HCT116 (cell line): Measurements from ENCODE around the gene SLC9A9. TPM values are rescaled to one million over a fixed set of nuclear protein-coding genes. Genes with fewer than 3 reads are reported as not detected.

ENCODE experiments used
- ATAC-seq: fragments of 200-7000 bp; cut with Tn5 transposase; 2 replicates; pipeline ENCODE4 v1.9.1; 2020; ENCODE audit warnings: mild to moderate bottlenecking, moderate library complexity
- BruUV-seq: library from RNA; stranded (reverse); fragments of 400-500 nt; replicated peaks from 2 replicates; lab custom pipeline; 2021; lab: Mats Ljungman, UMichigan
- CTCF ChIA-PET: fragments of 300-600 bp; sonication (Branson Sonifier 250); formaldehyde crosslinking; loops from one replicate; lab custom pipeline; 2021; ENCODE audit warnings: antibody characterized with exemption; lab: Charles Lee
- POLR2A ChIA-PET: fragments of 300-600, 350-600 bp; sonication (Branson Sonifier 250); formaldehyde crosslinking; loops from one replicate; lab custom pipeline; 2021; ENCODE audit warnings: antibody characterized with exemption; lab: Charles Lee
- RAD21 ChIA-PET, 2 experiments: fragments of 300-600 bp; sonication (Branson Sonifier 250); formaldehyde crosslinking; loops; one replicate each; lab custom pipeline; 2023; ENCODE audit warnings: low total read pairs in 2 of 2; ENCODE audit not compliant: uncharacterized antibody in 2 of 2, unreplicated experiment in 2 of 2, low non-redundant PET in 1 of 2; lab: Charles Lee
- DNase-seq: peaks from one replicate; pipeline ENCODE4 v3.0.0-alpha.2; 2010; ENCODE audit warnings: low read depth, low spot score
- H2AFZ ChIP-seq: fragments of 200-600 bp; shearing (Covaris generic), sonication (generic); 2 replicates; pipeline ENCODE4 v1.6.1; 2017; ENCODE audit warnings: low read depth, mixed run types, mixed read lengths, antibody characterized with exemption, low read length; ENCODE audit not compliant: poor library complexity, severe bottlenecking
- H3K27ac ChIP-seq: 2 replicates; pipeline ENCODE4 v1.5.1; 2012; ENCODE audit warnings: low read depth, low read length
- H3K27me3 ChIP-seq: fragments of 200-600 bp; sonication (generic); 2 replicates; pipeline ENCODE4 v1.6.1; 2016; ENCODE audit warnings: mixed run types, low read length, mixed read lengths; ENCODE audit not compliant: insufficient read depth
- H3K36me3 ChIP-seq, 2 experiments: fragments of 200-500 bp in 1 of 2; fragments of 200-600 bp in 1 of 2; sonication (Bioruptor generic) in 1 of 2; sonication (generic) in 1 of 2; 2 replicates each; pipeline versions ENCODE4 v1.5.1 to v1.6.1; 2014 to 2016; ENCODE audit warnings: low read length in 2 of 2, inconsistent platforms in 1 of 2, mixed read lengths in 1 of 2, mixed run types in 1 of 2; ENCODE audit not compliant: insufficient read depth in 2 of 2, control insufficient read depth in 1 of 2
- H3K4me1 ChIP-seq, 2 experiments: fragments of 200-600 bp in 1 of 2; sonication (generic) in 1 of 2; 2 replicates each; pipeline versions ENCODE4 v1.5.1 to v1.6.1; 2012 to 2017; ENCODE audit warnings: low read length in 2 of 2, inconsistent platforms in 1 of 2, mild to moderate bottlenecking in 1 of 2, mixed read lengths in 1 of 2, mixed run types in 1 of 2, moderate library complexity in 1 of 2; ENCODE audit not compliant: insufficient read depth in 2 of 2, control insufficient read depth in 1 of 2
- H3K4me2 ChIP-seq: fragments of 200-600 bp; sonication (generic); 2 replicates; pipeline ENCODE4 v1.6.1; 2017; ENCODE audit warnings: mixed run types, low read length, mixed read lengths
- H3K4me3 ChIP-seq, 2 experiments: fragments of 200-600 bp in 1 of 2; sonication (generic) in 1 of 2; replicated peaks in 1 of 2; 2 replicates each; pipeline ENCODE4 v1.5.1; 2011 to 2016; ENCODE audit warnings: low read length in 2 of 2, control low read depth in 1 of 2, low read depth in 1 of 2, mild to moderate bottlenecking in 1 of 2, mixed read lengths in 1 of 2, mixed run types in 1 of 2
- H3K79me2 ChIP-seq: fragments of 200-600 bp; sonication (generic); 2 replicates; pipeline ENCODE4 v1.6.1; 2017; ENCODE audit warnings: mild to moderate bottlenecking, mixed run types, low read length, moderate library complexity, mixed read lengths; ENCODE audit not compliant: insufficient read depth
- H3K9ac ChIP-seq: fragments of 200-600 bp; sonication (generic); 2 replicates; pipeline ENCODE4 v1.6.1; 2016; ENCODE audit warnings: low read length, mixed read lengths
- H3K9me2 ChIP-seq: fragments of 200-600 bp; sonication (generic), shearing (Covaris generic); 2 replicates; pipeline ENCODE4 v1.6.1; 2017; ENCODE audit warnings: mixed run types, mild to moderate bottlenecking, moderate library complexity; ENCODE audit not compliant: insufficient read depth
- H3K9me3 ChIP-seq, 2 experiments: fragments of 200-500 bp in 1 of 2; fragments of 200-600 bp in 1 of 2; sonication (Bioruptor generic) in 1 of 2; sonication (generic) in 1 of 2; 2 replicates each; pipeline ENCODE4 v1.6.1; 2014 to 2017; ENCODE audit warnings: low read length in 2 of 2, mixed read lengths in 2 of 2, inconsistent platforms in 1 of 2, low read depth in 1 of 2, mild to moderate bottlenecking in 1 of 2, mixed run types in 1 of 2, moderate library complexity in 1 of 2; ENCODE audit not compliant: control insufficient read depth in 1 of 2, insufficient read depth in 1 of 2
- H4K20me1 ChIP-seq: fragments of 200-600 bp; sonication (generic), shearing (Covaris generic); 2 replicates; pipeline ENCODE4 v1.6.1; 2017; ENCODE audit warnings: mixed run types, mild to moderate bottlenecking, moderate library complexity; ENCODE audit not compliant: insufficient read depth
- ATF3 ChIP-seq: IDR thresholded peaks from 2 replicates; pipeline ENCODE4 v1.6.1; 2012
- CBX3 ChIP-seq: IDR thresholded peaks from 2 replicates; pipeline ENCODE4 v1.6.1; 2012; ENCODE audit warnings: low read depth
- CEBPB ChIP-seq: IDR thresholded peaks from 2 replicates; pipeline ENCODE4 v1.6.1; 2012; ENCODE audit warnings: low read depth
- ELF1 ChIP-seq: IDR thresholded peaks from 2 replicates; pipeline ENCODE4 v1.6.1; 2012; ENCODE audit warnings: low read depth, borderline replicate concordance
- JUND ChIP-seq: IDR thresholded peaks from 2 replicates; pipeline ENCODE4 v1.6.1; 2012
- POLR2A ChIP-seq: IDR thresholded peaks from 2 replicates; pipeline ENCODE4 v1.7.0; 2011; ENCODE audit warnings: borderline replicate concordance; ENCODE audit not compliant: insufficient read depth, insufficient read length; ENCODE audit errors: extremely low read depth
- RAD21 ChIP-seq: IDR thresholded peaks from 2 replicates; pipeline ENCODE4 v1.6.1; 2012; ENCODE audit warnings: low read depth, mild to moderate bottlenecking
- SIN3A ChIP-seq: IDR thresholded peaks from 2 replicates; pipeline ENCODE4 v1.6.1; 2012; ENCODE audit warnings: low read depth
- SRF ChIP-seq: IDR thresholded peaks from 2 replicates; pipeline ENCODE4 v1.6.1; 2012; ENCODE audit warnings: low read depth
- TCF7L2 ChIP-seq: IDR thresholded peaks from 2 replicates; pipeline ENCODE4 v1.7.0; 2011; ENCODE audit warnings: borderline replicate concordance, inconsistent platforms; ENCODE audit not compliant: insufficient read depth, insufficient read length; ENCODE audit errors: extremely low read depth
- YY1 ChIP-seq: IDR thresholded peaks from 2 replicates; pipeline ENCODE4 v1.6.1; 2011; ENCODE audit warnings: low read length, low read depth, moderate library complexity, mild to moderate bottlenecking; ENCODE audit not compliant: insufficient replicate concordance; ENCODE audit errors: extremely low read depth
- ZBTB33 ChIP-seq: IDR thresholded peaks from 2 replicates; pipeline ENCODE4 v1.6.1; 2011; ENCODE audit warnings: mild to moderate bottlenecking, low read length, moderate library complexity; ENCODE audit not compliant: insufficient replicate concordance; ENCODE audit errors: extremely low read depth
- ZFX ChIP-seq: fragments of 450-650 bp; IDR thresholded peaks from 2 replicates; pipeline ENCODE4 v1.6.1; 2017
- ZNF274 ChIP-seq: fragments of 200-500 bp; sonication (Bioruptor generic); IDR thresholded peaks from 2 replicates; pipeline ENCODE4 v1.6.1; 2014; ENCODE audit warnings: mild to moderate bottlenecking, low read depth, low read length, inconsistent platforms
- intact Hi-C: fragments of 100-400 bp; cut with micrococcal nuclease; formaldehyde crosslinking; loops from 2 replicates; pipeline ENCODE4 v1.10.0; 2022
- total RNA-seq: library from RNA; stranded (reverse); gene quantifications from one replicate; pipeline ENCODE4 v1.2.1, GENCODE V29; 2021; ENCODE audit not compliant: unreplicated experiment

The SLC9A9 gene
- total RNA-seq, 1 experiment from 2014 or later: 0.20 TPM

GRCh38 chr3:143819890-143820289, 28.4 kb downstream of the SLC9A9 start:
- H3K9me3 ChIP-seq: no peaks in the 10 kb centered on the region
- POLR2A ChIA-PET: no interaction called here
- no peak for ATAC-seq

More at GRCh38 chr3:143819890-143820289, 28.4 kb downstream of the SLC9A9 start:
- BruUV-seq: no TSS peak
- no peak overlapping the region for H3K27ac ChIP-seq
- RAD21 ChIA-PET: no interaction called here
- CTCF ChIA-PET: no interaction called here
- H3K4me3 ChIP-seq: no peak overlapping the region
- no peaks in the 10 kb centered on the region for H3K79me2 ChIP-seq
- no peaks in the 10 kb centered on the region for H3K4me1 ChIP-seq
- no peak overlapping the region for H2AFZ ChIP-seq
- no peaks in the 10 kb centered on the region for H4K20me1 ChIP-seq
- no peak overlapping the region for H3K4me2 ChIP-seq
- H3K9ac ChIP-seq: no peak overlapping the region
- no peak for DNase-seq
- no peaks in the 10 kb centered on the region for H3K9me2 ChIP-seq
- H3K27me3 ChIP-seq: no peaks in the 10 kb centered on the region
- TF ChIP-seq JUND (no peak), TCF7L2 (no peak), ATF3 (no peak), YY1 (no peak), ZFX (no peak), ELF1 (no peak), RAD21 (no peak), CEBPB (no peak), ZNF274 (no peak), SRF (no peak), ZBTB33 (no peak), POLR2A (no peak), SIN3A (no peak), CBX3 (no peak)
- intact Hi-C loops: no loop called here
- no peaks in the 10 kb centered on the region for H3K36me3 ChIP-seq
